IMR-90 (cell line): ENCODE results near the gene AS3MT. TPM values are rescaled to one million over a fixed set of nuclear protein-coding genes. Genes with fewer than 3 reads are reported as not detected.

Experiments
- ATAC-seq: fragments of 200-7000 bp; cut with Tn5 transposase; 2 replicates; pipeline ENCODE4 v1.9.1; 2020; ENCODE audit warnings: low read depth, mild to moderate bottlenecking, moderate library complexity
- BruUV-seq: library from RNA; stranded (reverse); fragments of 400-500 nt; replicated peaks from 2 replicates; lab custom pipeline; 2021; lab: Mats Ljungman, UMichigan
- CTCF ChIA-PET: fragments of 300-600 bp; formaldehyde crosslinking; extraction: SDS; loops from one replicate; lab custom pipeline; 2021; ENCODE audit warnings: antibody characterized with exemption; lab: Yijun Ruan, JAX
- POLR2A ChIA-PET: fragments of 300-600 bp; sonication (Branson Sonifier 250); formaldehyde crosslinking; loops from one replicate; lab custom pipeline; 2022; ENCODE audit warnings: antibody characterized with exemption; ENCODE audit not compliant: unreplicated experiment; lab: Charles Lee
- DNase-seq: peaks from one replicate; pipeline ENCODE4 v3.0.0; 2013
- H2AFZ ChIP-seq: replicated peaks from 2 replicates; pipeline ENCODE3; 2013; ENCODE audit warnings: low read length, mild to moderate bottlenecking; ENCODE audit not compliant: poor library complexity
- H2AK5ac ChIP-seq: 2 replicates; pipeline ENCODE4 v1.6.1; 2013; ENCODE audit warnings: low read depth, low read length, inconsistent platforms
- H2AK9ac ChIP-seq: replicated peaks from 2 replicates; pipeline ENCODE3; 2013; ENCODE audit warnings: mild to moderate bottlenecking, low read depth, low read length, moderate library complexity; ENCODE audit not compliant: poor library complexity
- H2BK120ac ChIP-seq: 2 replicates; pipeline ENCODE4 v1.6.1; 2013; ENCODE audit warnings: low read depth, low read length, inconsistent platforms
- H2BK15ac ChIP-seq: 3 replicates; pipeline ENCODE4 v1.6.1; 2013; ENCODE audit warnings: low read depth, low read length, inconsistent platforms
- H2BK20ac ChIP-seq: 2 replicates; pipeline ENCODE4 v1.6.1; 2013; ENCODE audit warnings: low read depth, mild to moderate bottlenecking, inconsistent platforms, low read length, moderate library complexity
- H2BK5ac ChIP-seq: 2 replicates; pipeline ENCODE4 v1.6.1; 2013; ENCODE audit warnings: mild to moderate bottlenecking, low read depth, low read length, inconsistent platforms; ENCODE audit not compliant: poor library complexity, severe bottlenecking
- H3K14ac ChIP-seq: replicated peaks from 2 replicates; pipeline ENCODE4 v1.6.1; 2013; ENCODE audit warnings: low read depth, low read length, inconsistent platforms
- H3K18ac ChIP-seq: 2 replicates; pipeline ENCODE4 v1.6.1; 2013; ENCODE audit warnings: low read depth, low read length, control low read depth
- H3K23ac ChIP-seq: 2 replicates; pipeline ENCODE4 v1.6.1; 2013; ENCODE audit warnings: low read depth, low read length, inconsistent platforms
- H3K27ac ChIP-seq: 2 replicates; pipeline ENCODE4 v1.5.1; 2013; ENCODE audit warnings: mild to moderate bottlenecking, control low read depth, low read length; ENCODE audit not compliant: insufficient read depth
- H3K27me3 ChIP-seq: 2 replicates; pipeline ENCODE4 v1.6.1; 2013; ENCODE audit warnings: low read length; ENCODE audit not compliant: control insufficient read depth, insufficient read depth
- H3K36me3 ChIP-seq: 2 replicates; pipeline ENCODE4 v1.6.1; 2013; ENCODE audit warnings: low read length, mixed read lengths; ENCODE audit not compliant: control insufficient read depth, insufficient read depth
- H3K4ac ChIP-seq: 2 replicates; pipeline ENCODE4 v1.6.1; 2013; ENCODE audit warnings: low read depth, low read length, inconsistent platforms
- H3K4me1 ChIP-seq: 2 replicates; pipeline ENCODE4 v1.6.1; 2013; ENCODE audit warnings: low read length, mixed read lengths; ENCODE audit not compliant: control insufficient read depth, insufficient read depth
- H3K4me2 ChIP-seq: 2 replicates; pipeline ENCODE4 v1.6.1; 2013; ENCODE audit warnings: low read depth, mild to moderate bottlenecking, control low read depth, low read length, moderate library complexity
- H3K4me3 ChIP-seq: 2 replicates; pipeline ENCODE4 v1.5.1; 2013; ENCODE audit warnings: low read depth, mild to moderate bottlenecking, control low read depth, low read length, moderate library complexity; ENCODE audit not compliant: insufficient read depth
- H3K56ac ChIP-seq: 2 replicates; pipeline ENCODE4 v1.6.1; 2013; ENCODE audit warnings: low read length, inconsistent platforms; ENCODE audit not compliant: insufficient read depth; ENCODE audit errors: extremely low read depth
- H3K79me1 ChIP-seq, 2 experiments: 2 replicates each; pipeline ENCODE4 v1.6.1; 2013; ENCODE audit warnings: low read length in 2 of 2, inconsistent platforms in 1 of 2, low read depth in 1 of 2
- H3K9ac ChIP-seq: 2 replicates; pipeline ENCODE4 v1.6.1; 2013; ENCODE audit warnings: low read depth, low read length, control low read depth
- H3K9me1 ChIP-seq: 2 replicates; pipeline ENCODE4 v1.6.1; 2013; ENCODE audit warnings: low read length, inconsistent platforms; ENCODE audit not compliant: insufficient read depth
- H3K9me3 ChIP-seq: 2 replicates; pipeline ENCODE4 v1.6.1; 2013; ENCODE audit warnings: low read length; ENCODE audit not compliant: control insufficient read depth, insufficient read depth
- H4K20me1 ChIP-seq: 2 replicates; pipeline ENCODE4 v1.6.1; 2013; ENCODE audit warnings: low read length, inconsistent platforms; ENCODE audit not compliant: insufficient read depth
- H4K5ac ChIP-seq: 2 replicates; pipeline ENCODE4 v1.6.1; 2013; ENCODE audit warnings: mild to moderate bottlenecking, low read depth, low read length, control low read depth
- H4K8ac ChIP-seq, 2 experiments: 2 replicates each; pipeline ENCODE4 v1.6.1; 2013; ENCODE audit warnings: low read depth in 2 of 2, low read length in 2 of 2, control low read depth in 1 of 2, inconsistent platforms in 1 of 2
- H4K91ac ChIP-seq: 2 replicates; pipeline ENCODE4 v1.6.1; 2013; ENCODE audit warnings: low read depth, low read length, inconsistent platforms; ENCODE audit not compliant: insufficient read depth
- BHLHE40 ChIP-seq: fragments of 150-350 bp; IDR thresholded peaks from 2 replicates; pipeline ENCODE4 v1.6.1; 2016; ENCODE audit warnings: mild to moderate bottlenecking, low read depth, low read length
- CEBPB ChIP-seq: IDR thresholded peaks from 2 replicates; pipeline ENCODE4 v1.6.1; 2012; ENCODE audit warnings: low read depth, low read length, improper control_type of control experiment
- CHD1 ChIP-seq: IDR thresholded peaks from 2 replicates; pipeline ENCODE4 v1.6.1; 2012; ENCODE audit warnings: low read depth, low read length, improper control_type of control experiment
- FOS ChIP-seq: fragments of 150-350 bp; IDR thresholded peaks from 2 replicates; pipeline ENCODE4 v1.6.1; 2016; ENCODE audit warnings: low read depth, low read length
- MAFK ChIP-seq: IDR thresholded peaks from 2 replicates; pipeline ENCODE4 v1.6.1; 2012; ENCODE audit warnings: low read depth, low read length, improper control_type of control experiment
- MXI1 ChIP-seq: IDR thresholded peaks from 2 replicates; pipeline ENCODE4 v1.6.1; 2012; ENCODE audit warnings: low read depth, mild to moderate bottlenecking, low read length, moderate library complexity, borderline replicate concordance
- NFE2L2 ChIP-seq: fragments of 150-350 bp; IDR thresholded peaks from 2 replicates; pipeline ENCODE4 v1.6.1; 2016; ENCODE audit warnings: low read depth, mild to moderate bottlenecking, low read length
- POLR2A ChIP-seq: IDR thresholded peaks from 2 replicates; pipeline ENCODE4 v1.6.1; 2012; ENCODE audit warnings: mild to moderate bottlenecking, low read depth, low read length
- RAD21 ChIP-seq: IDR thresholded peaks from 2 replicates; pipeline ENCODE4 v1.6.1; 2012; ENCODE audit warnings: low read length, improper control_type of control experiment
- RCOR1 ChIP-seq: IDR thresholded peaks from 2 replicates; pipeline ENCODE4 v1.6.1; 2012; ENCODE audit warnings: mild to moderate bottlenecking, low read length, improper control_type of control experiment; ENCODE audit not compliant: insufficient replicate concordance
- RFX5 ChIP-seq: IDR thresholded peaks from 2 replicates; pipeline ENCODE4 v1.8.0; 2012; ENCODE audit warnings: low read depth, mild to moderate bottlenecking, low read length, moderate library complexity
- SMC3 ChIP-seq: fragments of 150-350 bp; IDR thresholded peaks from 2 replicates; pipeline ENCODE4 v1.6.1; 2016; ENCODE audit warnings: low read depth, mild to moderate bottlenecking, antibody characterized with exemption, low read length, moderate library complexity
- WGBS, 2 experiments: methylation state at CpG; one replicate each; pipeline versions ENCODE4 v1.1.5 to v1.1.7; 2013; ENCODE audit warnings: missing lambda C conversion rate in 2 of 2; ENCODE audit not compliant: insufficient read length in 1 of 2; ENCODE audit errors: extremely low coverage in 2 of 2; 5-methylcytosine and 5-hydroxymethylcytosine counted together
- dilution Hi-C: fragments of 300-500 bp; cut with HindIII; formaldehyde crosslinking; loops from one replicate; pipeline ENCODE4 v1.14.3; 2018; ENCODE audit warnings: low sequenced_read_pairs; ENCODE audit not compliant: unreplicated experiment
- in situ Hi-C: fragments of 300-500 bp; cut with MboI; formaldehyde crosslinking; loops from 3 replicates; pipeline ENCODE4 v1.14.3; 2019; ENCODE audit warnings: low sequenced_read_pairs, inconsistent platforms, mixed read lengths
- intact Hi-C: fragments of 100-400 bp; cut with micrococcal nuclease; formaldehyde crosslinking; loops from 2 replicates; pipeline ENCODE4 v1.10.0; 2022
- polyA plus RNA-seq, 3 experiments: library from polyadenylated mRNA; depleted of rRNA; stranded (reverse); fragments of >200 nt; gene quantifications; 2 replicates each; pipeline ENCODE4 v1.2.3, GENCODE V29; 2012; ENCODE audit warnings: low replicate concordance in 1 of 3
- total RNA-seq: library from RNA; depleted of rRNA; stranded (reverse); fragments of >200 nt; gene quantifications from 2 replicates; pipeline ENCODE4 v1.2.3, GENCODE V29; 2012
- TF ChIP-seq, protein P1 (sequence below): fragments of 150-350 bp; IDR thresholded peaks from 2 replicates; pipeline ENCODE4 v1.6.1; 2016; ENCODE audit warnings: low read depth, mild to moderate bottlenecking, low read length, moderate library complexity, borderline replicate concordance
- TF ChIP-seq, protein P2 (sequence below): fragments of 150-350 bp; IDR thresholded peaks from 2 replicates; pipeline ENCODE4 v1.6.1; 2017; ENCODE audit warnings: mild to moderate bottlenecking, antibody characterized with exemption, low read length, low read depth
- TF ChIP-seq, protein P3 (sequence below): conservative IDR thresholded peaks from 2 replicates; pipeline ENCODE4 v1.5.1; 2012; ENCODE audit warnings: mild to moderate bottlenecking, low read depth, low read length, improper control_type of control experiment

The AS3MT gene
- total and polyA plus RNA-seq, 2 of the 4 experiments (the other 2 are of a cell fraction), result 2.7 to 3.6 TPM

DNA sequence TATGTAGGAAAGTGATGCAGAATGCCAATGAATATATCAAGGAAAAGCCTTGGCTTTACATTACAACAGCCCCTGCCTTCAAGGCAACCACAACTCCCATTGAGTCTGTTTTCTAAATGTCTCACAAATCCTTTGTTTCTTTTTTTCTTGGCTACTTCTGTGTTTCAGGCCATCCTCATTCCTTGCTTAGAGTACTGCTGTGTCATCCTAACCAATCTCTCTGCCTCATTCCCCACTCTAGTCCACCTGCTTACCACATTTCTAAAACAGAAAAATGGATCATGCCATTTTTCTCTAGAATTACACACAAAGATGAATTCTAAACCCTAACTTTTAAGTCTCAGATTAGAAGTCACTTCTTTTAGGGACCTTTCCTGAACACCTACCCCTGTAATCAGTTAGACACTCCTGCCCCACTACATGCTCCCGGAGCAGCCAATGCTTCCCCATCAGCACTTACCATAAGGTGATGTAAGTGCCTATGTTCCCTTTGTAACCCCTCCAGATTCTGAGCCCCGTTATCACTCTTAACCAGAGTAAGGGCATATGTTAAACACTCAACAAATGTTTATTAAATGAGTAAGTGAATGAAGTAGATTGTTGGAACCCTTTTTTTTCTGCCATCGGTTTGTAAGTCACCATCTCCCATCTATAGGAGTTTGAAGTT, 12.4 kb upstream of the AS3MT start:
- no peak for ATAC-seq
- Histone ChIP-seq H3K14ac (peak overlapping the region; percentile 9; the same call in 1 of the 2 replicates), H3K4me1 (no peaks in the 10 kb centered on the region), H3K4ac (no peak overlapping the region), H3K9ac (no peak overlapping the region), H3K36me3 (peaks cover 3% of the 10 kb centered on the region; the same call in 1 of the 2 replicates), H2AK5ac (no peak overlapping the region), H2BK20ac (peak overlapping the region; percentile 21; the same call in 1 of the 2 replicates), H2BK120ac (no peak overlapping the region; the same call in 1 of the 2 replicates), H2BK5ac (no peak overlapping the region), H3K4me3 (no peak overlapping the region), H3K56ac (no peak overlapping the region), H2AK9ac (no peak overlapping the region), H3K23ac (no peak overlapping the region), H2BK15ac (peak overlapping the region; percentile 4; the same call in 1 of the 3 replicates), H3K9me3 (no peaks in the 10 kb centered on the region), H4K91ac (no peak overlapping the region), H3K9me1 (peaks cover 2% of the 10 kb centered on the region; the same call in 1 of the 2 replicates), H3K27ac (no peak overlapping the region), H4K5ac (no peak overlapping the region), H3K4me2 (no peak overlapping the region), H3K79me1 (peaks cover 11 to 29% of the 10 kb centered on the region in 2 experiments; a peak in 3 of 4 replicates), H2AFZ (no peak overlapping the region), H3K18ac (no peak overlapping the region), H4K20me1 (no peaks in the 10 kb centered on the region; the same call in none of the 2 replicates), H3K27me3 (no peaks in the 10 kb centered on the region), H4K8ac (no peak overlapping the region; a peak in 1 of 4 replicates)
- BruUV-seq, result no TSS peak
- WGBS, 2 experiments, result no CpG with 5 or more reads among the region's 3 CpGs
- dilution Hi-C loops (no loop called here), intact Hi-C loops (no loop called here), in situ Hi-C loops (no loop called here)
- CTCF ChIA-PET, result no interaction called here
- POLR2A ChIA-PET, result no interaction called here
- DNase-seq, result no peak
- TF ChIP-seq, protein P1, sequence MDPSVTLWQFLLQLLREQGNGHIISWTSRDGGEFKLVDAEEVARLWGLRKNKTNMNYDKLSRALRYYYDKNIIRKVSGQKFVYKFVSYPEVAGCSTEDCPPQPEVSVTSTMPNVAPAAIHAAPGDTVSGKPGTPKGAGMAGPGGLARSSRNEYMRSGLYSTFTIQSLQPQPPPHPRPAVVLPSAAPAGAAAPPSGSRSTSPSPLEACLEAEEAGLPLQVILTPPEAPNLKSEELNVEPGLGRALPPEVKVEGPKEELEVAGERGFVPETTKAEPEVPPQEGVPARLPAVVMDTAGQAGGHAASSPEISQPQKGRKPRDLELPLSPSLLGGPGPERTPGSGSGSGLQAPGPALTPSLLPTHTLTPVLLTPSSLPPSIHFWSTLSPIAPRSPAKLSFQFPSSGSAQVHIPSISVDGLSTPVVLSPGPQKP, result no peak
- TF ChIP-seq CHD1 (no peak), NFE2L2 (no peak), SMC3 (no peak), BHLHE40 (no peak), RCOR1 (no peak), POLR2A (no peak), FOS (no peak), CEBPB (no peak), MAFK (no peak), RAD21 (no peak), RFX5 (no peak), MXI1 (no peak)
- TF ChIP-seq, protein P2, sequence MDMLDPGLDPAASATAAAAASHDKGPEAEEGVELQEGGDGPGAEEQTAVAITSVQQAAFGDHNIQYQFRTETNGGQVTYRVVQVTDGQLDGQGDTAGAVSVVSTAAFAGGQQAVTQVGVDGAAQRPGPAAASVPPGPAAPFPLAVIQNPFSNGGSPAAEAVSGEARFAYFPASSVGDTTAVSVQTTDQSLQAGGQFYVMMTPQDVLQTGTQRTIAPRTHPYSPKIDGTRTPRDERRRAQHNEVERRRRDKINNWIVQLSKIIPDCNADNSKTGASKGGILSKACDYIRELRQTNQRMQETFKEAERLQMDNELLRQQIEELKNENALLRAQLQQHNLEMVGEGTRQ, result no peak
- TF ChIP-seq, protein P3, sequence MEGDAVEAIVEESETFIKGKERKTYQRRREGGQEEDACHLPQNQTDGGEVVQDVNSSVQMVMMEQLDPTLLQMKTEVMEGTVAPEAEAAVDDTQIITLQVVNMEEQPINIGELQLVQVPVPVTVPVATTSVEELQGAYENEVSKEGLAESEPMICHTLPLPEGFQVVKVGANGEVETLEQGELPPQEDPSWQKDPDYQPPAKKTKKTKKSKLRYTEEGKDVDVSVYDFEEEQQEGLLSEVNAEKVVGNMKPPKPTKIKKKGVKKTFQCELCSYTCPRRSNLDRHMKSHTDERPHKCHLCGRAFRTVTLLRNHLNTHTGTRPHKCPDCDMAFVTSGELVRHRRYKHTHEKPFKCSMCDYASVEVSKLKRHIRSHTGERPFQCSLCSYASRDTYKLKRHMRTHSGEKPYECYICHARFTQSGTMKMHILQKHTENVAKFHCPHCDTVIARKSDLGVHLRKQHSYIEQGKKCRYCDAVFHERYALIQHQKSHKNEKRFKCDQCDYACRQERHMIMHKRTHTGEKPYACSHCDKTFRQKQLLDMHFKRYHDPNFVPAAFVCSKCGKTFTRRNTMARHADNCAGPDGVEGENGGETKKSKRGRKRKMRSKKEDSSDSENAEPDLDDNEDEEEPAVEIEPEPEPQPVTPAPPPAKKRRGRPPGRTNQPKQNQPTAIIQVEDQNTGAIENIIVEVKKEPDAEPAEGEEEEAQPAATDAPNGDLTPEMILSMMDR, result no peak
